Astrocyte (in vitro differentiated cells and primary cell): ENCODE data around the gene OTUD3. TPM values are rescaled to one million over a fixed set of nuclear protein-coding genes. Genes with fewer than 3 reads are reported as not detected.

Experiments
- DNase-seq: peaks from one replicate; pipeline ENCODE4 v3.0.0-alpha.2; 2010; ENCODE audit warnings: low read depth
- FAIRE-seq: peaks from 2 replicates; lab custom pipeline; 2011; peaks lifted over from hg19 to GRCh38; lab: Jason Lieb, UNC
- H2AFZ ChIP-seq: 2 replicates; pipeline ENCODE4 v1.6.0; 2012; ENCODE audit warnings: low read depth, low read length, inconsistent platforms
- H3K27ac ChIP-seq: 2 replicates; pipeline ENCODE4 v1.5.1; 2011; ENCODE audit warnings: low read depth, low read length, inconsistent platforms
- H3K27me3 ChIP-seq: 2 replicates; pipeline ENCODE4 v1.6.0; 2011; ENCODE audit warnings: low read length, inconsistent platforms; ENCODE audit not compliant: insufficient read depth
- H3K36me3 ChIP-seq: 2 replicates; pipeline ENCODE4 v1.5.1; 2011; ENCODE audit warnings: low read length, inconsistent platforms; ENCODE audit not compliant: insufficient read depth
- H3K4me1 ChIP-seq: 2 replicates; pipeline ENCODE4 v1.5.1; 2011; ENCODE audit warnings: low read length, inconsistent platforms; ENCODE audit not compliant: insufficient read depth
- H3K4me2 ChIP-seq: 2 replicates; pipeline ENCODE4 v1.6.0; 2012; ENCODE audit warnings: low read length, inconsistent platforms
- H3K4me3 ChIP-seq: 2 replicates; pipeline ENCODE4 v1.5.1; 2011; ENCODE audit warnings: low read depth, mild to moderate bottlenecking, low read length, inconsistent platforms; ENCODE audit not compliant: insufficient read depth
- H3K79me2 ChIP-seq: 2 replicates; pipeline ENCODE4 v1.6.0; 2012; ENCODE audit warnings: mild to moderate bottlenecking, low read length, inconsistent platforms; ENCODE audit not compliant: insufficient read depth
- H3K9ac ChIP-seq: 2 replicates; pipeline ENCODE4 v1.6.0; 2012; ENCODE audit warnings: mild to moderate bottlenecking, low read length, inconsistent platforms
- H3K9me3 ChIP-seq: 2 replicates; pipeline ENCODE4 v1.5.1; 2012; ENCODE audit warnings: low read depth, mild to moderate bottlenecking, low read length, inconsistent platforms; ENCODE audit not compliant: insufficient read depth
- H4K20me1 ChIP-seq: 2 replicates; pipeline ENCODE4 v1.6.0; 2012; ENCODE audit warnings: low read length, inconsistent platforms; ENCODE audit not compliant: insufficient read depth
- H3K27ac Mint-ChIP-seq: one replicate; pipeline ENCODE4 v1.8.0; 2021; ENCODE audit warnings: mild to moderate bottlenecking, mixed read lengths; ENCODE audit not compliant: unreplicated experiment
- H3K27me3 Mint-ChIP-seq: one replicate; pipeline ENCODE4 v1.8.0; 2021; ENCODE audit warnings: low read depth, mixed read lengths; ENCODE audit not compliant: unreplicated experiment
- H3K36me3 Mint-ChIP-seq: one replicate; pipeline ENCODE4 v1.8.0; 2021; ENCODE audit warnings: low read depth, mixed read lengths; ENCODE audit not compliant: unreplicated experiment
- H3K4me1 Mint-ChIP-seq: one replicate; pipeline ENCODE4 v1.8.0; 2021; ENCODE audit warnings: low read depth, mixed read lengths; ENCODE audit not compliant: unreplicated experiment
- H3K4me3 Mint-ChIP-seq: one replicate; pipeline ENCODE4 v1.8.0; 2021; ENCODE audit warnings: mild to moderate bottlenecking, moderate library complexity, mixed read lengths; ENCODE audit not compliant: unreplicated experiment
- H3K9me3 Mint-ChIP-seq: one replicate; pipeline ENCODE4 v1.8.0; 2021; ENCODE audit warnings: mild to moderate bottlenecking, mixed read lengths; ENCODE audit not compliant: unreplicated experiment
- CTCF ChIP-seq: IDR thresholded peaks from 2 replicates; pipeline ENCODE4 v1.5.1; 2011; ENCODE audit warnings: low read depth, mild to moderate bottlenecking, inconsistent platforms, low read length, moderate library complexity; ENCODE audit not compliant: insufficient read depth
- EZH2 ChIP-seq: IDR thresholded peaks from 2 replicates; pipeline ENCODE4 v1.6.1; 2012; ENCODE audit warnings: mild to moderate bottlenecking, low read length, inconsistent platforms; ENCODE audit not compliant: insufficient read depth
- total RNA-seq: library from RNA; stranded (reverse); gene quantifications from 2 replicates; pipeline ENCODE4 v1.2.1, GENCODE V29; 2021

The OTUD3 gene
- total RNA-seq, 1 donor from 2014 or later, result 10.6 TPM

GRCh38 chr1:19889656-19890055, 7.5 kb downstream of the OTUD3 start:
- Mint-ChIP-seq H3K27ac (no peak overlapping the region), H3K4me1 (peaks cover 11% of the 10 kb centered on the region), H3K36me3 (peaks cover 8% of the 10 kb centered on the region), H3K27me3 (no peaks in the 10 kb centered on the region), H3K9me3 (no peaks in the 10 kb centered on the region), H3K4me3 (no peak overlapping the region)
- no peak overlapping the region for H3K27ac ChIP-seq
- H3K4me3 ChIP-seq, result no peak overlapping the region
- H2AFZ ChIP-seq, result no peak overlapping the region
- H3K9ac ChIP-seq, result no peak overlapping the region
- FAIRE-seq, result no peak
- no peaks in the 10 kb centered on the region for H3K9me3 ChIP-seq
- no peak for DNase-seq
- TF ChIP-seq EZH2 (no peak), CTCF (no peak)
- no peaks in the 10 kb centered on the region for H3K27me3 ChIP-seq
- H3K4me1 ChIP-seq, result peaks cover 15% of the 10 kb centered on the region
- no peak overlapping the region for H3K4me2 ChIP-seq
- peaks cover 97% of the 10 kb centered on the region for H3K79me2 ChIP-seq
- peaks cover 15% of the 10 kb centered on the region for H3K36me3 ChIP-seq
- peaks cover 82% of the 10 kb centered on the region for H4K20me1 ChIP-seq

- Histone ChIP-seq H4K20me1 (peaks cover 78% of the 10 kb centered on the region), H2AFZ (no peak overlapping the region), H3K79me2 (peaks cover 83% of the 10 kb centered on the region), H3K9me3 (no peaks in the 10 kb centered on the region), H3K9ac (no peak overlapping the region), H3K27me3 (no peaks in the 10 kb centered on the region), H3K4me2 (no peak overlapping the region), H3K4me3 (no peak overlapping the region), H3K27ac (no peak overlapping the region), H3K36me3 (peaks cover 23% of the 10 kb centered on the region), H3K4me1 (peaks cover 11% of the 10 kb centered on the region)
- H3K9me3 Mint-ChIP-seq, result no peaks in the 10 kb centered on the region
- no peak for FAIRE-seq
- H3K4me3 Mint-ChIP-seq, result no peak overlapping the region
- TF ChIP-seq CTCF (no peak), EZH2 (no peak)
- no peak overlapping the region for H3K27ac Mint-ChIP-seq
- peaks cover 11% of the 10 kb centered on the region for H3K4me1 Mint-ChIP-seq
- no peak for DNase-seq
- no peaks in the 10 kb centered on the region for H3K27me3 Mint-ChIP-seq
- peaks cover 5% of the 10 kb centered on the region for H3K36me3 Mint-ChIP-seq
Observed at GRCh38 chr1:19892129-19892528, 9.9 kb downstream of the OTUD3 start.

GRCh38 chr1:19892628-19893168, 10.5 kb downstream of the OTUD3 start:
- peaks cover 77% of the 10 kb centered on the region for H4K20me1 ChIP-seq
- H3K27ac ChIP-seq, result no peak overlapping the region
- no peak overlapping the region for H3K27ac Mint-ChIP-seq
- no peak overlapping the region for H3K9ac ChIP-seq
- TF ChIP-seq CTCF (no peak), EZH2 (no peak)
- FAIRE-seq (no peak), DNase-seq (peak; percentile 12)
- H3K4me1 ChIP-seq, result peaks cover 11% of the 10 kb centered on the region
- H3K4me3 Mint-ChIP-seq, result no peak overlapping the region
- H2AFZ ChIP-seq, result no peak overlapping the region
- H3K4me1 Mint-ChIP-seq, result peaks cover 11% of the 10 kb centered on the region
- H3K27me3 ChIP-seq, result no peaks in the 10 kb centered on the region
- H3K36me3 Mint-ChIP-seq, result peaks cover 5% of the 10 kb centered on the region
- peaks cover 23% of the 10 kb centered on the region for H3K36me3 ChIP-seq
- no peaks in the 10 kb centered on the region for H3K9me3 ChIP-seq
- no peak overlapping the region for H3K4me3 ChIP-seq
- H3K4me2 ChIP-seq, result no peak overlapping the region
- no peaks in the 10 kb centered on the region for H3K9me3 Mint-ChIP-seq
- peaks cover 81% of the 10 kb centered on the region for H3K79me2 ChIP-seq
- no peaks in the 10 kb centered on the region for H3K27me3 Mint-ChIP-seq
